Endothelial cell (in vitro differentiated cells): Measurements from ENCODE around the gene KIF13A. TPM values are rescaled to one million over a fixed set of nuclear protein-coding genes. Genes with fewer than 3 reads are reported as not detected.

Experiments
- DNase-seq: peaks from one replicate; pipeline ENCODE4 v3.0.0; 2021; ENCODE audit warnings: low spot score
- H3K27ac Mint-ChIP-seq: one replicate; pipeline ENCODE4 v1.8.0; 2021; ENCODE audit warnings: mixed read lengths, inconsistent platforms; ENCODE audit not compliant: unreplicated experiment
- H3K27me3 Mint-ChIP-seq: one replicate; pipeline ENCODE4 v1.8.0; 2021; ENCODE audit warnings: mild to moderate bottlenecking, moderate library complexity, mixed read lengths, inconsistent platforms; ENCODE audit not compliant: unreplicated experiment
- H3K36me3 Mint-ChIP-seq: one replicate; pipeline ENCODE4 v1.8.0; 2021; ENCODE audit warnings: mild to moderate bottlenecking, low read depth, mixed read lengths, inconsistent platforms; ENCODE audit not compliant: unreplicated experiment
- H3K4me1 Mint-ChIP-seq: one replicate; pipeline ENCODE4 v1.8.0; 2021; ENCODE audit warnings: mild to moderate bottlenecking, mixed read lengths, inconsistent platforms; ENCODE audit not compliant: unreplicated experiment
- H3K4me3 Mint-ChIP-seq: one replicate; pipeline ENCODE4 v1.8.0; 2021; ENCODE audit warnings: mild to moderate bottlenecking, mixed read lengths, inconsistent platforms; ENCODE audit not compliant: unreplicated experiment
- H3K9me3 Mint-ChIP-seq: one replicate; pipeline ENCODE4 v1.8.0; 2021; ENCODE audit warnings: mixed read lengths, inconsistent platforms; ENCODE audit not compliant: unreplicated experiment
- total RNA-seq: library from RNA; stranded (reverse); fragmentation: NEBNext Ultra II Directional; extraction: Animal tissue kit (Norgen Biotek cat#: 25700); gene quantifications from one replicate; pipeline ENCODE4 v1.2.1, GENCODE V29; 2021; ENCODE audit not compliant: unreplicated experiment
- TF ChIP-seq, protein P1 (sequence below): fragments of 200-600 bp; sonication (generic); IDR thresholded peaks from one replicate; pipeline ENCODE4 v1.5.0; 2021; ENCODE audit warnings: antibody characterized with exemption; ENCODE audit not compliant: unreplicated experiment

The KIF13A gene
- total RNA-seq, 1 donor from 2014 or later = 139 TPM

DNA sequence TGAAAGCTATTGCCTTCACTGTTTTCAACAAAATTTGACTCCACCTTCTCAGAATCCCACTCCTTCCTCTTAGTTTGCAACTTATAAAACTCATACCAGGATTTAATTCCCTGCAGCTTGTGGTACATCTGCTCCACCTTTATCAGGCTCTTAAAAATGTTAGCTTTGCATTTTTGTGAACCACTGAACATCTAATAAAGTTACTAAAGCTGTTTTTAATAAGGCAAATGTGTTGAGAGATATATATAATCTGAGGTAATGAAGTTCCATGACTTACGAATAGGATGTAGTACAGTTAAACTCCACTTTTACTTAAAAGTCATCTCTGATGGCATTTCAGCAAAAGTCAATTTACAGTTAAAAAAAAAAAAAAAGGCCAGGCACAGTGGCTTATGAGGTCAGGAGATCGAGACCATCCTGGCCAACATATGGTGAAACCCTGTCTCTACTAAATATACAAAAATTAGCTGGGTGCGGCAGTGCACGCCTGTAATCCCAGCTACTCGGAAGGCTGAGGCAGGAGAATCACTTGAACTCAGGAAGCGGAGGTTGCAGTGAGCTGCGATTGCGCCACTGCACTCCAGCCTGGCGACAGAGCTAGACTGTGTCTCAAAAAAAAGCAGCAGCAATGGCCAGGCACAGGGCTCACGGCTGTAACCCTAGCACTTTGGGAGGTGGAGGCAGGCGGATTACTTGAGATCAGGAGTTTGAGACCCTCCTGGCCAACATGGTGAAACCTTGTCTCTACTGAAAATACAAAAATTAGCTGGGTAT lies 106.2 kb downstream of the KIF13A start:
- TF ChIP-seq, protein P1, sequence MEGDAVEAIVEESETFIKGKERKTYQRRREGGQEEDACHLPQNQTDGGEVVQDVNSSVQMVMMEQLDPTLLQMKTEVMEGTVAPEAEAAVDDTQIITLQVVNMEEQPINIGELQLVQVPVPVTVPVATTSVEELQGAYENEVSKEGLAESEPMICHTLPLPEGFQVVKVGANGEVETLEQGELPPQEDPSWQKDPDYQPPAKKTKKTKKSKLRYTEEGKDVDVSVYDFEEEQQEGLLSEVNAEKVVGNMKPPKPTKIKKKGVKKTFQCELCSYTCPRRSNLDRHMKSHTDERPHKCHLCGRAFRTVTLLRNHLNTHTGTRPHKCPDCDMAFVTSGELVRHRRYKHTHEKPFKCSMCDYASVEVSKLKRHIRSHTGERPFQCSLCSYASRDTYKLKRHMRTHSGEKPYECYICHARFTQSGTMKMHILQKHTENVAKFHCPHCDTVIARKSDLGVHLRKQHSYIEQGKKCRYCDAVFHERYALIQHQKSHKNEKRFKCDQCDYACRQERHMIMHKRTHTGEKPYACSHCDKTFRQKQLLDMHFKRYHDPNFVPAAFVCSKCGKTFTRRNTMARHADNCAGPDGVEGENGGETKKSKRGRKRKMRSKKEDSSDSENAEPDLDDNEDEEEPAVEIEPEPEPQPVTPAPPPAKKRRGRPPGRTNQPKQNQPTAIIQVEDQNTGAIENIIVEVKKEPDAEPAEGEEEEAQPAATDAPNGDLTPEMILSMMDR = no peak
- DNase-seq = no peak
- Mint-ChIP-seq H3K27ac (no peak overlapping the region), H3K4me1 (peaks cover 24% of the 10 kb centered on the region), H3K36me3 (peaks cover 10% of the 10 kb centered on the region), H3K9me3 (no peaks in the 10 kb centered on the region), H3K27me3 (peaks cover 3% of the 10 kb centered on the region), H3K4me3 (no peak overlapping the region)

- Mint-ChIP-seq H3K9me3 (no peaks in the 10 kb centered on the region), H3K27me3 (peaks cover 5% of the 10 kb centered on the region)
These were observed 108.3 kb downstream of the KIF13A start for GRCh38 chr6:17879184-17879583.

GRCh38 chr6:17878734-17879133 lies 108.7 kb downstream of the KIF13A start:
- Mint-ChIP-seq H3K9me3 (no peaks in the 10 kb centered on the region), H3K27ac (no peak overlapping the region), H3K4me3 (no peak overlapping the region), H3K27me3 (peaks cover 2% of the 10 kb centered on the region), H3K4me1 (no peaks in the 10 kb centered on the region), H3K36me3 (peaks cover 17% of the 10 kb centered on the region)
- DNase-seq = no peak
- TF ChIP-seq, protein P1 = no peak

More at GRCh38 chr6:17879184-17879583, 108.3 kb downstream of the KIF13A start:
- TF ChIP-seq, protein P1 = no peak
- Mint-ChIP-seq H3K4me3 (no peak overlapping the region), H3K27ac (no peak overlapping the region), H3K4me1 (peaks cover 3% of the 10 kb centered on the region), H3K36me3 (peaks cover 16% of the 10 kb centered on the region)
- DNase-seq = no peak

- no peak for DNase-seq
- H3K27ac Mint-ChIP-seq = no peak overlapping the region
- TF ChIP-seq, protein P1 = no peak
- no peak overlapping the region for H3K4me3 Mint-ChIP-seq
- H3K36me3 Mint-ChIP-seq = peaks cover 17% of the 10 kb centered on the region
- peaks cover 2% of the 10 kb centered on the region for H3K27me3 Mint-ChIP-seq
- no peaks in the 10 kb centered on the region for H3K9me3 Mint-ChIP-seq
- no peaks in the 10 kb centered on the region for H3K4me1 Mint-ChIP-seq
These were observed 109.5 kb downstream of the KIF13A start for GRCh38 chr6:17877895-17878440.
